ENCODE measurements around the gene VPS51.
A peak's percentile ranks its signal among the peaks of the same experiment; 100 is the strongest.

Gene VPS51

DNA sequence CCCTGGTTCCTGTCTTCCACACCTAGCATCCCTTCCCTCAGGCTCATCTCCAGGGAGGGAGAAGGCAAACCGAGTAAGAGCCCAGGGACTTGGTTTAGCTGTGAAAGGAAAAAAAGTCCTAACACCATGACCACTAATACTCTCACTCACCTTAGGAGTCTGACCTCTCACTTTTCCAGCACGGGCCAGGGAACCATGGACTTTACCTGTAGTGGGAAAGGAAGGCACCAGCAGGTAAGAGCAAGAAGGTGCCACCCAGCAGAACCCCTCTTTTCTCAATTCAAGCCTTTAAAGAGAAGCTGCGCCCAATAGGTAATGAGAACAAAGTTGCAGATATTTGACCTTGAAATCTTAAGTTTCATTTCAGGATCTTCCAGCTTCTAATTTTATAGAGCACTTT, 24.8 kb downstream of the VPS51 start:
- no peak for DNase-seq (ENCODE audit: low read depth)

DNA sequence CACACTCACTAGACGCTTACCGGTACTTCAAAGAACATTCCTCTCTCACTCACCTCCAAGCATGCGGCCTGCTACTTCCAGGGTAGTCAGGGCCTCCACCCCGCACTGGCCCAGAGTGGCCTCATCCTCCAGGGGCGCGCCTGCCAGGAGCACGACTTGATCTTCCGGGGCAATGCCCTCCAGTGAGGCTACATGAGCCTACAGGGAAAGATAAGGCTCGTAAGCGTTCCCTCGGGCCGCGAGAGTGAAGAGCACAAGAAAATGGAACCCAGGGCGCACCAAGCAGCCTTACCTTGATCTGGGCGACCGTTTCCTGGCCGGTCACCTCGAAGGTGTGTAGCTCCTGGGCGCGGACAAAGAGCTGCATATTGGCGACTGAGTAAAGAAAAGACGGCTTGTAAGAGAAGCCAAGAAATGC, 25.4 kb downstream of the VPS51 start:
- DNase-seq (ENCODE audit: low read depth), result peak; percentile 39

DNA sequence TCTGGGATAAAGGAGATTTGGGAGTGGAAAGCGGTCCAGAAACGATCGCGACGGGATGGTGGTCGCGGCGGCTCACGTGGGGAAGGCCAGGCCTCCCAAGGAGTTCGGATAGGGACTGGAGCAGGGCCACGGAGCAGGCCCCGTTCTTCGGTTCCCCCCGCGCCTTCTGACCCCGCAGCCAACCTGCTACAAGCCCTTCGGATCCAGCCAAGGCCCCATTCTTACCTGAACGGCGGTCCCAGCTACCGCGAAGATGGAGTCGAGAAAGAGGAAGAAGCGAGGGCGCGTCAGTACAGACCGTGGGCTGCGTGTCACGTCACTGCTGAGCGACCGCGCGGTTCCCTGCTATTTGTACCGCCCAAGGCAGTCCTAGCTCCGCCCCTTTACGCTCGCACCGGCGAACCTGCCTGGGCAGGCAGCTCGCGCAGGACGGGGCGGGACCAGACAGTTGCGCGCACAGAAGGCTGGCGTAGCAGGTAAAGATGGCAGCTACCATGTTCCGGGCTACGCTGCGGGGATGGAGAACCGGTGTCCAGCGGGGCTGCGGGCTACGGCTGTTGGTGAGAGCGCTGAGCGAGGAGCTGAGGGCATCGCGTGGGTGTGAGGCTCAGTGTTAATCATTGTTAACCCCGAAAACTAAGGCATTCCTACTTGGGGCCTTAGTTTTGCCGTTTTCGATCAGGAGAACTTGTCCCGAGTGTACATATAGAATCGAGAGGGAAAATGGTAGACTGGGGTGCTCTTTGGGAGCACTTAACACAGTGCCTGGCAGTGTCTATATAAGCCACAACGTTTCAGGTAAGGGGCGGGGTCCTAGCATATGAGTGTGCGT, 26.1 kb downstream of the VPS51 start, which contains the start of the genes FAU and MRPL49:
FAU (minus strand) TSS at position 270 of the 832 bp plus-strand sequence. CDS start 321 bp downstream, outside the sequence.
MRPL49 (plus strand) TSS at position 457 of the 832 bp plus-strand sequence; CDS start at position 483, 26 bp downstream.
- DNase-seq (ENCODE audit: low read depth), result peak; percentile 98

DNA sequence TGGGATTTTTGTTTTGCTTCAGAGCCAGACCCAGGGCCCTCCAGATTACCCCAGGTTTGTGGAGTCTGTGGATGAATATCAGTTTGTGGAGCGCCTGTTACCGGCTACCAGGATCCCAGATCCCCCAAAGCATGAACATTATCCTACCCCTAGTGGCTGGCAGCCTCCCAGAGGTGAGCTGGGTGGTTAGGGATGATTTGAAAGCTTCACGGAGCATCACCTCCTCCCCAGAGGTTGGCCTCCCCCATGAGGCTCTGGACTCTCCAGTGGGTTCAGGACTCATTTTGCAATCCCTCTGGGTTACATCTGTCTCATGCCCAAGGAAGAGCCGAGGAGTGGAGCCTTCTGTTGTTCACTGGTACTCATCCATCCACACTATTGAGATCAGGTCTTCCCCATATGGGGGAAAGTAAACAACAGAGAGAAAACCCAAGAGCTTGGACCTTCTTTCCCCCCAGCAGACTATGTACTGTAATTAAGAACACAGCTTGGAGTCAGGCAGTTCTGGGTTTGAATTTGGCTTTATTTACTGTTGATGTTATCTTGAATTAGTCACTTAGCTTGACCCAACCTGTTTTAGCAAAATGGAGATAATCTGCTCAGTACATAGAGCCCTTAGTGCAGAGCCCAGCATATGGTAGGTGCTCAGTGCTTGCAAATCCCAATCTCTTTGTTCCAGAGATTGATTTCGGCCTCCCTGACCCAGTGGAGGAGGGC, 28.6 kb downstream of the VPS51 start:
- no peak for DNase-seq (ENCODE audit: low read depth)

DNA sequence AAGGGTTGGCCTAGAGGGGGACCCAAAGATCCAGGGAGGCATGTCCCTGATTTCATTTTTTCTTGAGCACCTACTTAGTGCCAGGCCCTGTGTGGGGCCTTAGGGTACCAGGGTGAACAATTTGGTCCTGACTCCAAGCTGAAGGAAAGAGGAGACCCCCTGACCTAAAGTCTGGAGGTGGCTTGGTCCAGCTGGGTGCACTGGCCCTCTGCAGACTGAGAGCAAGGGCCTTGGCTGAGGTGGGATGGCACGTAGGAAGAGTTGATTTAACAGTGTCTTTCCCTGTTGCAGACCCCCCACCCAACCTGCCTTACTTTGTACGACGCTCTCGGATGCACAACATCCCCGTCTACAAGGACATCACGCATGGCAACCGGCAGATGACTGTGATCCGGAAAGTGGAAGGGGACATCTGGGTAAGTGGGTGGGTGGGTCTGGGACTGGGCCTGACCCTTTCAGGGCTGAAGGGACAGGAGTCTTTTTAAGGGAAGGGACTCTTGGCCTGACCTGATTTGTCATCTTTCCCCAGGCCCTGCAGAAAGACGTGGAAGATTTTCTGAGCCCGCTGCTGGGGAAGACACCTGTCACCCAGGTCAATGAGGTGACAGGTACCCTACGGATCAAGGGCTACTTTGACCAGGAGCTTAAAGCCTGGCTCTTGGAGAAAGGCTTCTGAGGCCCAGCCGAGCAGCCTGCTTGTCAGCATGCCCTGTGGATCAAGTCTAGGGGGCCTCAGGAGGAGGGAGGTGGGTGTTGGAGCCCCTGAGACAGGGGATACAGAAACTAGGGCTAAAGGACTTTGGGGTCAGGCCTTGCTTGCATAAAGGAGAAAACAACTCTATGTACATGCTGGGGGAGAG, 29.4 kb downstream of the VPS51 start:
- no peak for DNase-seq (ENCODE audit: low read depth)

DNA sequence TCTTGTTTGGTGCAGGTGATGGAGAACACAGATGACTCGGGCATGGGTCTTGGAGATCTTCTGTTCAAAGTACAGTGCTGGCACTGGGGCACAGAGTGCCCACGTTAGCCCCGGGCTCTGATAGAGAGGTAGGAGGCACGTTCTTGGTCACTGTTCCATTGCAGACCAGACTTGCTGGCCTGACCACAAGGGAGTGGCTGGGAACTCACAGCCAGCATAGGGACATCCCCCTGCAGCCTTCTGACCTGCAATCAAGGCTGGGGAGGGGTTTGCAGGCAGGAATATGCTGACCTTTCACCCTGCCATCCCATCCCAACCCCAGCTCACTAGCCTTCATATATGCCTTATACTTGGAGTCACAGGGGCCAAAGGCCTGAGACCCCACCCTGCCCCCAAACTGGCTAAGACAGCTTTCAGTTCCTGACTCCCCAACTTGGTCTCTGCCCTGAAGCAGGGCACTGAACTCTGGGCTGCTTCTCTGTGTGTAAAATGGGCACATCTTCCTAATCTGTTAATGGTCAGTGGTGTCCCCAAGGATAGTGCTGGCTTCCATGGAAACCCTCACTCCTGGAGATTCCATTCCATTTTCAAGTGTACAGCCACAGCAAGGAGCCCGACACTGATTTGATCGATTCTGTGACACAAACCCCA, 30.7 kb downstream of the VPS51 start:
- DNase-seq (ENCODE audit: low read depth), result no peak

DNA sequence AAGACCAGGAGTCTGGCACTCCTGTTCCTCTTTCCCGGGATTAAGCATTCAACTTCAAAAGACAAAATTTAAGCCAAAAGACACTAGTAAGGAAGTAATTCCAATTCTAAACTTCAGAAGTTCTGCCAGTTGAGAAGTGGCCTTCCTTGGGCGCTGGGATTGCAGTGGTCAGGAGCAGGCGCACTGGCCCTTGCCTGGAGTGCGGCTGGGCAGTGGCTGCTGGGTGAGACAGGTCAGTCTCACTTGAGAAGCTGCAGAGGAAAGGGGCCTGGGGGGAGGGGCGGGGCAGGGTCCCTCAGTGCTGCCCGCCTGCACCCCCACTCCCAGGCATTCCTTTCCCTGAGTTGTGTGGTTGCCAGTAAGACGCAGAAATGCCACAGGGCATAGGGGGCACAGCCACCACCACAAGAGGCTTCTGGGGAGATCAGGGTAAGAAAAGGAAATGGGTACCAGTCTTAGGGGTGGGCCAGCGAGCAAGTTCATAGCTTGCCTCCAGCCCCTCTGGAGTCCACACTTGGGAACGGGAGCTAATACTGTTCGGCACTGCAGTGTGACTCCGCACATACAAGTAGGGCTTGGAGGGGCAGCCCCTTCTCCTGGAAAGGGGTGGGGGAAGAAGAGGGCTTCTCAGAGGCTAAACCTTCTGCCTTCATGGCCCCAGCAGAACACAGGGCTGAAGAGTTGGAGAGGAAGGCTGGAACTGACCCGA, 31.6 kb downstream of the VPS51 start:
- no peak for DNase-seq (ENCODE audit: low read depth)

DNA sequence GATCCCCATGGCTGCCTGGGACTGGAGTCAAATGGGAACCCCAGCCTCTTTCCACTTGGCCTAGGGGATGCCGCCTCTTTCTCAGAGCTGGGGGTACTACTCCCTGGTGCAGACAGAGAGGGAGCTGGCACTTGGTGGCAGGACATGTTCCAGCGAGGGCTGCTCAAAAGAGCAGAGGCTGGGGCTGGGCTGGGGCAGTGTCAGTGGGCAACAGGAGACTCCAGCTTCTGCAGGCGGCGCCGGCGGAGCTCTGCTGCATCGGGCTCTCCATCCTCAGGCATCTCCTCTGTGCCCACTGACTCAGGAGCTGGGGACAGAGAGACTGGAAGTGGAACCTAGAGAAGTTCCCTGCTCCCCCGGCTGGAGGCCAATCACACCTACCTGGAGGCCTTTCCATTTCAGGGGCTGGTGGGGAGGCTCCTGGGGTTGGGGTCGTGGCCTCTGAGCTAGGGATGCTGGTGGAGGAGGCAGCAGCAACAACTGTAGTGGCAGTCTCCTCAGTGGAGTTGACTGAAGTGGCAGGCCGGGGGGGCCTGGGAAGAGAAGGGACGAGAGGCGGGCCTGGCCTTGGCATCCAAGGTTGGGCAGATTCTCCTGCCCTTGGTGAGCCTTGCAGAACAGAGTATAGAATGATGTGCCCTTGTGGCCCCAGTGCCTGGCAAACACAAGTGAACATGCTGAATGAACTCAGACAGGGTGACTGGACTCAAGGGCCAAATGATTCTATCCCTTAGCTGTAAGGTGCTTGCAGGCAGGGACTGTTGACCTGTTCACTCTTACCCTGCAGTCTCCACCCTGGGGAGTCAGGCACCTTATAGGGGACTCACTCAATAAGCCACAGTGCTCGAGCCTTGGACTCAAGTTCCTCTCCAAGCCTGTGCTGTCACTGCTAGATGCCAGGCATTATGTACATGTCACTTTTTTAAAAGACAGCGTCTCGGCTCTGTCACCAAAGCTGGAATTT, 32.5 kb downstream of the VPS51 start:
- DNase-seq (ENCODE audit: low read depth), result no peak

DNA sequence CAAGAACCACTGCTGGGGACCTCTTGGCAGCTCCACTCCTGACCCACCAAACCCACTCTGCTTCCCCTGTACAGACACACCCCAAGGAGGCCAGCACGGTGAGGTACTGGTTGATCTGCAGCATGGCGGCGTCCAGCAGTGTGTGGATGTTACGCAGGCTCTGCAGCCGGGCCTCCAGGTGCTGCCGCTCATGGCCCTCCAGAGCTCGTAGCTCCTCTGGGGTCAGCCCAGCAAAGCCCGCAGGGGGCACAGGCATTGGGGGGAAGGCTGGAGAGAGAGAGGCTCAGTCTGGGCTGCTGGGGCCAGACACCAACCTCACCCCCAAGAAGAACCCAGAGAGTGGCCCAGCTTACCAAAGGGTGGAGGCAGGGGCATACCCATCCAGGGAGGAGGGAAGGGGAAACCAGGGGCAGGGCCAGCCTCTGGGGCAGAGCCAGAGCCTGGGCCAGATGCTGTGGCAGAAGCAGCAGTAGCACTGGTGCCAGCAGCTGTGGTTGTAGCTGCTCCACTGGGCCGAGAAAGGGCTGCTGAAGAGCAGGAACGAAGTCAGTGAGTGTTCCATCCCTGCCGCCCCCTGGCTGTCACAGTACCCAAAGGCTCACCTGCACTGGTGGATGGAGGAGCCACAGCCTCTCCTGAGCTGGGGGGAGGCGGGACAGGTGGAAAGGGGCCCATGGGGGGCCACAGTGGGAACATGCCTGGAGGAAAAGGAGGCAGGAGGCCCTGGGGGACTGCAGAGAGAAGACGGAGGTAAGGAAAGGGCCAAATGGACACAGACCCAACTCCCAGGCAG, 33.8 kb downstream of the VPS51 start:
- no peak for DNase-seq (ENCODE audit: low read depth)

DNA sequence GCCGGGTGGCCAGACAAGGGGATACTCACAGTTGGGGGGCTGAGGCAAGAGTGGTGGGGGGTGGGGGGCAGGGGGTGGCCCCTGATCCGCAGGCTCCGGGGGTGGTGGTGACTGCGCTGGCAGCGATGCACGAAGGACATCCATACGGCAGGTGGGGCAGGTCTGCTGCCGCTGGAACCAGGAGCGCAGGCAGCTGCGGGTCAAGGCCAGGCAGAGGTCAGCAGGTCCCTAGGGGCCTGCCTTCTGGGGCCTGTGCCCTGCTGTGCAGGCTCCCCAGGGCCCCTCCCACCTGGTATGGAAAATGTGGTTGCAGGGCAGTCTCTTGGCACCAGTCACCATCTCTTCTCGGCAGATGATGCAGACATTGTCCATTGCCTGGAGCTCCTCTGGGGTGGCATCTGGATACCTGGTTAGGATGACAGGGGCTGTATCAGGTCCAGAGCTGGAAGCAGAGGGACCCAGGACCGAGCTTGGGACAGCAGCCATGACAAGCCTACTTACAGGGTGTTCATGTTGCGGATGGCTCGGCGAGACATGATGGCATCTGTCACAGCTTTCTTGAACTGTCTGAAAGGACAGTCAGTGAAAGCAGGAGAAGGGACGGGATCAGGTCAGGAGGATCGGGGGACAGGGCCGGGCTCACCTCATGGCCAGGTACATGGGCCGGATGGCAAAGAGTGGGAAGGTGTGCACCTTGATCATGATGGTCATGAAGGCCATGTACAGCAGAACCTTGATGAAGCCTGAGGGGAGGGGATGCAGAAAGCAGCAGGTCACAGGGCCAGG, 34.8 kb downstream of the VPS51 start:
- no peak for DNase-seq (ENCODE audit: low read depth)

DNA sequence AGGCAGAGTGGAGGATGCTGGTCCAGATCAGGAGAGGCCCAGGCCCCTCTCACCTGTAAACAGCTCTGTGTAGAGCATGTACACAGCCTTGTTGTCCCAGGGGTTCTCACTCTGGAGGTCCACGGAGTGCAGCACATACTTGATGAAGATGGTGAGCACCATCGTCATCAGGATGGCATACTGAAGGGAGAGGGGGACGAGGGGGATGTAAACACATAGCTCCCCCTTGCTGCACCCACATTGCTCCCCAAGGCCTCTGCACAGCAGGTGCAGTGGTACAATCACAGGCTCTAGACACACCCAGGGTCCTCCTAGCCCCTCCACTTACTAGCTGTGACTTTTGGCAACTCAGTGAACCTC, 35.4 kb downstream of the VPS51 start:
- no peak for DNase-seq (ENCODE audit: low read depth)

DNA sequence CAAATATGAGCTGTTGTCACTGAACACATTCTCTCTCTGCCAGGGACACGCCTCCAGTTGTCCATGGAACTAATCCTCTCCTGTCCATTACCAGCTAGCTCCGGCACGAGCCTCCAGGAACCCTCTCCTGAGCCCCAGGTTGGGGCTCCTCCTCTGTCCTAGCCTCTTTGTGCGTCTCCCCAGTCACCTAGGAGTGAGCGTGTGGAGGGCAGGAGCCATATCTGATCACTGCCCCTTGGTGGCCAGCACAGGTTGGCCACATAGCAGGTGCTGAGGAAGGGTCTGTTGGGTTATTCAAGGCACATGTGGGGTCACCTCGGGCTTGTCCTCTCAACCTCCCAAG, 35.9 kb downstream of the VPS51 start:
- no peak for DNase-seq (ENCODE audit: low read depth)

DNA sequence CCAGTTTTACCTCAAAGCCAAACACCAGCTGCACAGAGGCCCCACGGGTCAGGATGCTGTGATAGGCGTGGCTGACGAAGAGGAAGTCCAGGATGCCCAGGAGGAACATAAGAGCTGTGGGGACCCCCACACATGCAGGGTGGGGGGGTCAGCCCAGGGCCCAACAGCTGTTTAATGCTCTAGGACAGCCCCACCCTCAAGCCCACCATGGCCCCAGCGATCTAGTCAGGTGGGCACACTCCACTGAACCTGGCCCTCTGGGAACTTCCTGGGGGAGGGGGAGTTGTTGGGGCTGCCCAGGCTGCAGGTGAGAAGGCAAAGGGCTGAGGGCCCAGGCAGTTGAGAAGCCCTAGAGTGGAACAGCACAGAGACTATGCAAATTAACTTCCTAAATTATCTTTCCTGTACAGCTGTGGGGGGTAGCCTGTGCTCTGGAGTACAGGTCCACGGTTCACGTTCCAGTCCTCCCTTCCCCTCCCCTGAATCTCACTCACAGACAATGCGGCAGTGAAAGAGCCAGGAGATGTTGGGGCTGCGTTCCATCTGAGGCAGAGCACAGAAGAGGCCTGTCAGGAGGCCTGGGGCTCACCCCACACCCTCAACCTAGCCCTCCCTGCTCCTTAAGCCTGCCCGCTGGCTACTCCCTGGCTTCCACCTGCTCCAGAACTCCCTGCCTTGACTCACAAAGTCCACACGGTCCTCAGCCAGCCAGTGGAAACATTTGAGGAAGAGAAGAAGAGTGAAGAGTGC, 36.4 kb downstream of the VPS51 start:
- DNase-seq (ENCODE audit: low read depth), result no peak

DNA sequence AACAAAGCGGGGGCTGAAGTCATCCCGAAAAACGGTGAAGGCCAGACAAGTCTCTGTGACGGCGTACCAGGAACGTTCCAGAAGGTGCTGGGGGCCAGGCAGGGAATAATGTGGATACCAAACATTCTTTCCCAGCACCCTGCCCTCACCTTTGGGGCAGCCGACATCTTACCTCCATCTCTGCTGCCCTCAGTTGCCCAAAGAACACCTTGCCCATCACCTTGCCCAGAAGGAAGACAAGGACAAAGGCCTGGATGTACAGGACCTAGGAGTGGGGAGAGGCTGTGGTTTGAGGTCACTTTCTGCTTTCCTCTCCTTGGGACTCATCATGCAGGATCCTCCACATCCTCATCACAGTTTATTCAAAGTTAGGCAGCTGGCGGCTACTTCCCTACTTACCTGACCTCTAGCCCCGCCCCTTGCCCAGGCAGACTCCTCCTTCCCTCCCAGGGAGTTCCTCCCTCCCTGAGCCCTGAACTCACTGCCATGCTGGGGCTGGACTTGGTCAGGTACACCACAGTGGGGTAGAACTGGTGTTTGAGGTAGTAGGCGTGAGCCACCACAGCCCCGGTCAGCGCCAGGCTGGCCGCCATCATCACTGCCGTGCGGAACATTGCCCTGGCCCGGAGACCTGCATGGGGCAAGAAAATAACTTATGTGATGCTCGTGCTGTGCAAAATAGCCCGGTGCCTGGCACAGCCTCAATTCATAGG, 37.1 kb downstream of the VPS51 start:
- DNase-seq (ENCODE audit: low read depth), result peak; percentile 37

DNA sequence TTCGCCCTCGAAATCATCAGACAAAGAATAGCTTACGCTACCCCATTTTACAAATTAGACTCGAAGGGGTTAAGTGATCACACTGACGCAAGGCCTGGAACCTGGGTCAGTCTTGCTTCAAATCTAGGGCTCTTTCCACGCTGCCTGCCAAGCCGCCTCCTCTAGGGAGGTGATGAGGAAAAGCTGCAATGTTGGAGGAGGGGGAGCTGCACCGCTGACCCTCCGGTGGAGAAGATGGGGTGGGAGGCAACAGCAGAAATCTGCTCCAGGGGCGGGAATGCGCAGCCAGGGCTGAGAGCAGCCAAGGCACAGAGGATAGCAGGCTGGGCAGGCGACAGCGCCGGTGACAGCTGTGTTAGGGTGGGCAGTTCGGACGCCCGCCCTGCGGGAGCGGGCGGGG, 37.7 kb downstream of the VPS51 start:
- DNase-seq (ENCODE audit: low read depth), result peak; percentile 21

DNA sequence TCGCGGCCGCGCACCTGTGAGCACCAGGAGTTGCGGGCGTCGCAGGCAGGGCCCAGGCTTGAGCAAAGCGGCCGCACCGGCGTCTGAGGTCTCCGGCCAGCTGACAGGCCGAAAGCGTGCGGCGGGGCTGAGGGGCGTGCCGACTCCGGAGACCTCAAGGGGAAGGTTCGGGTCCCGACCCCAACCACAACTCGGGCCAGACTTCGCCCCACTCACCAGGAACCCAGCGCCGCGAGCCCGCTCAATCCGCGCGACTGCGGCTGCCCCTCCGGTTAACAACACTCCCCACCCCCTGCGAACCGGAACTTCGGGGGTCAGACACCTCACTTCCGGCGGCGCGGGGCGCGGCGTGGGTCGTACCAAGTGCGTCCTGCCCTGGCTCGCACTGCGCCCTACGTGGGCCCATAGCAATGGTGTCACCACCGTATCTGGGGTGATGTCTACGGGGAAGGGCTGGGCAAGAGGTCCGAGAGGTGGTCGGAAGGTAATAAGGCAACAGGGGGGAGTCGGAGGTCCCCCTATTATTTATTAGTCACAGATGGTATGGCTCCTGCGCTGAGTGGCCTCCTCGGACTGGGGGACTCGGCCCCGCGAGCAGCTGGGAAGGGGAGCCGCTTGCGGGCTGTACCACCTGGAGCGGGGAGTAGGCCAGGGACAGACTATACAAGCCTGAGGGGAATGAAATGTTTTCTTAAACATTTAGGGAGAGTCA, 38.4 kb downstream of the VPS51 start, which contains the start of gene SYVN1:
SYVN1 (minus strand) TSS at position 280 of the 712 bp plus-strand sequence. CDS start 918 bp downstream, outside the sequence.
- peak; percentile 90 for DNase-seq (ENCODE audit: low read depth)
